ENCODE measurements around the gene OR7A5. TPM values are rescaled to one million over a fixed set of nuclear protein-coding genes. Genes with fewer than 3 reads are reported as not detected.
A peak's percentile ranks its signal among the peaks of the same experiment; 100 is the strongest.
"Not testable (repeated sequence)": the region's sequence is repeated elsewhere in the genome, so short reads cannot be mapped to it uniquely, and the experiment has no call there.

The OR7A5 gene
- total and polyA plus RNA-seq, 4 donors = not detected

GRCh38 chr19:14783410-14783998 is 51.5 kb downstream of the OR7A5 start:
- not testable (repeated sequence) for H3K9ac ChIP-seq (ENCODE audit: insufficient read depth in 1 of 2, low read length in 2 of 2); ATAC-seq (ENCODE audit: insufficient read depth, low FRiP score); DNase-seq; H3K4me1 ChIP-seq (ENCODE audit: control insufficient read depth in 5 of 5, insufficient read depth in 5 of 5, low read length in 5 of 5); H3K4me3 ChIP-seq; H3K36me3 ChIP-seq (ENCODE audit: control insufficient read depth in 4 of 4, insufficient read depth in 4 of 4, low read length in 4 of 4); H3K27me3 ChIP-seq (ENCODE audit: control insufficient read depth in 3 of 3, insufficient read depth in 3 of 3, low read length in 2 of 3); H3K9me3 ChIP-seq (ENCODE audit: control insufficient read depth in 4 of 4, insufficient read depth in 3 of 4, low read length in 3 of 4)
- 33 to 58% methylated on average over 7 to 8 of the region's 8 CpGs for WGBS, 2 donors
- H3K27ac ChIP-seq (ENCODE audit: low read depth in 1 of 2, low read length in 1 of 2) = peak overlapping the region in 1 of 2 donors; percentile 3

GRCh38 chr19:14782626-14783409 is 52.2 kb downstream of the OR7A5 start:
- no peaks in the 10 kb centered on the region for H3K36me3 ChIP-seq (ENCODE audit: control insufficient read depth in 4 of 4, insufficient read depth in 4 of 4, low read length in 4 of 4)
- H3K27ac ChIP-seq (ENCODE audit: low read depth in 1 of 2, low read length in 1 of 2) = peak overlapping the region in 1 of 2 donors; percentile 3
- no peak overlapping the region for H3K4me3 ChIP-seq
- DNase-seq (no peak), ATAC-seq (ENCODE audit: insufficient read depth, low FRiP score) (no peak)
- H3K9ac ChIP-seq (ENCODE audit: insufficient read depth in 1 of 2, low read length in 2 of 2) = no peak overlapping the region
- H3K27me3 ChIP-seq (ENCODE audit: control insufficient read depth in 3 of 3, insufficient read depth in 3 of 3, low read length in 2 of 3) = peaks cover 0 to 3% (median 0%) of the 10 kb centered on the region in 3 donors
- TF ChIP-seq, protein P1, sequence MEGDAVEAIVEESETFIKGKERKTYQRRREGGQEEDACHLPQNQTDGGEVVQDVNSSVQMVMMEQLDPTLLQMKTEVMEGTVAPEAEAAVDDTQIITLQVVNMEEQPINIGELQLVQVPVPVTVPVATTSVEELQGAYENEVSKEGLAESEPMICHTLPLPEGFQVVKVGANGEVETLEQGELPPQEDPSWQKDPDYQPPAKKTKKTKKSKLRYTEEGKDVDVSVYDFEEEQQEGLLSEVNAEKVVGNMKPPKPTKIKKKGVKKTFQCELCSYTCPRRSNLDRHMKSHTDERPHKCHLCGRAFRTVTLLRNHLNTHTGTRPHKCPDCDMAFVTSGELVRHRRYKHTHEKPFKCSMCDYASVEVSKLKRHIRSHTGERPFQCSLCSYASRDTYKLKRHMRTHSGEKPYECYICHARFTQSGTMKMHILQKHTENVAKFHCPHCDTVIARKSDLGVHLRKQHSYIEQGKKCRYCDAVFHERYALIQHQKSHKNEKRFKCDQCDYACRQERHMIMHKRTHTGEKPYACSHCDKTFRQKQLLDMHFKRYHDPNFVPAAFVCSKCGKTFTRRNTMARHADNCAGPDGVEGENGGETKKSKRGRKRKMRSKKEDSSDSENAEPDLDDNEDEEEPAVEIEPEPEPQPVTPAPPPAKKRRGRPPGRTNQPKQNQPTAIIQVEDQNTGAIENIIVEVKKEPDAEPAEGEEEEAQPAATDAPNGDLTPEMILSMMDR (IDR thresholded peaks at IDR 0.05; ENCODE audit: control extremely low read depth, extremely low read depth) = no peak
- peaks cover 0 to 2% (median 0%) of the 10 kb centered on the region in 5 donors for H3K4me1 ChIP-seq (ENCODE audit: control insufficient read depth in 5 of 5, insufficient read depth in 5 of 5, low read length in 5 of 5)
- WGBS, 2 donors = 85 to 89% methylated on average over 16 of the region's 16 CpGs
- peaks cover 0 to 7% (median 0%) of the 10 kb centered on the region in 4 donors for H3K9me3 ChIP-seq (ENCODE audit: control insufficient read depth in 4 of 4, insufficient read depth in 3 of 4, low read length in 3 of 4)

- not testable (repeated sequence) for ATAC-seq (ENCODE audit: insufficient read depth, low FRiP score); H3K27me3 ChIP-seq (ENCODE audit: control insufficient read depth in 3 of 3, insufficient read depth in 3 of 3, low read length in 2 of 3); H3K27ac ChIP-seq (ENCODE audit: low read depth in 1 of 2, low read length in 1 of 2); H3K36me3 ChIP-seq (ENCODE audit: control insufficient read depth in 4 of 4, insufficient read depth in 4 of 4, low read length in 4 of 4); H3K4me3 ChIP-seq; DNase-seq; H3K9ac ChIP-seq (ENCODE audit: insufficient read depth in 1 of 2, low read length in 2 of 2); H3K4me1 ChIP-seq (ENCODE audit: control insufficient read depth in 5 of 5, insufficient read depth in 5 of 5, low read length in 5 of 5); H3K9me3 ChIP-seq (ENCODE audit: control insufficient read depth in 4 of 4, insufficient read depth in 3 of 4, low read length in 3 of 4)
- 88 to 92% methylated on average over 17 of the region's 17 CpGs for WGBS, 2 donors
Observed at GRCh38 chr19:14781713-14782536, 53.1 kb downstream of the OR7A5 start.

DNA sequence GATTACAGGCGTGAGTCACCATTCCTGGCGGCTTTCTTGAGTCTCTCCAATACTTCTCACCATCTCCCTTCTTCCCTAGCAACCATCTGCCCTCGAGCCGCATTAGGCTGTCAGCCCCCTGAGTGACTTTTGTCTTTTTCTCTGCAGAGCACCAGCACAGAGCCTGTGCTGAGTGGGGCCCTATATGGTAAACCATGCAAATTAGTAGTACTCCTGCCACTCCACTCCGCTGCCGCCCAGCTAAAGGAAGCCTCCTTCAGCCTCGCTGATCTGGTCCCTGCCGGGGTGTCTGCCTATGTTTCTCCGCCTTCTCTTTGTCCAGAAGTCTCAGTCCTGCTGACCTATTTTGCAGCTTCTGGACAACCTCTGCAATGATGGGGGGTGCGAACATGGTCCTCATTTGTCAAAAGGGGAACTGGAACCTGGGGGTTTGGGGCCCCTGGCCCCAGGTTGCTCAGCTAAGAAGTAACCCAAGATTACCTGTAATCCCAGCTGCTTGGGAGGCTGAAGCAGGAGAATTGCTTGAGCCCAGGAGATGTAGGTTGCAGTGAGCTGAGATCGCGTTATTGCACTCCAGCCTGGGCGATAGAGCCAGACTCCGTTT is 54.3 kb downstream of the OR7A5 start:
- DNase-seq; H3K27ac ChIP-seq (ENCODE audit: low read depth in 1 of 2, low read length in 1 of 2); H3K9ac ChIP-seq (ENCODE audit: insufficient read depth in 1 of 2, low read length in 2 of 2); ATAC-seq (ENCODE audit: insufficient read depth, low FRiP score); H3K27me3 ChIP-seq (ENCODE audit: control insufficient read depth in 3 of 3, insufficient read depth in 3 of 3, low read length in 2 of 3); H3K36me3 ChIP-seq (ENCODE audit: control insufficient read depth in 4 of 4, insufficient read depth in 4 of 4, low read length in 4 of 4); H3K4me1 ChIP-seq (ENCODE audit: control insufficient read depth in 5 of 5, insufficient read depth in 5 of 5, low read length in 5 of 5); H3K9me3 ChIP-seq (ENCODE audit: control insufficient read depth in 4 of 4, insufficient read depth in 3 of 4, low read length in 3 of 4); H3K4me3 ChIP-seq: not testable (repeated sequence)
- whole genome bisulfite sequencing, 2 donors = 80% methylated on average over 14 of the region's 14 CpGs

Data from lung (tissue), 12 donors.